GM19099 (cell line): Measurements from ENCODE around the gene ODC1.

Source experiments
- POLR2A ChIP-seq: IDR thresholded peaks from 3 replicates; pipeline ENCODE4 v1.6.1; 2011; ENCODE audit warnings: low read depth; ENCODE audit not compliant: insufficient read length; ENCODE audit errors: extremely low read depth

ODC1 gene

GRCh38 chr2:10481055-10481665 is 33.0 kb upstream of the ODC1 start:
- TF ChIP-seq POLR2A, result no peak

- no peak for TF ChIP-seq POLR2A
These were observed 32.3 kb upstream of the ODC1 start for GRCh38 chr2:10480359-10480949.

GRCh38 chr2:10478916-10479315 is 30.8 kb upstream of the ODC1 start:
- TF ChIP-seq POLR2A, result no peak

- no peak for TF ChIP-seq POLR2A
These were observed 30.1 kb upstream of the ODC1 start for GRCh38 chr2:10478298-10478625.

- no peak for TF ChIP-seq POLR2A
These were observed 29.5 kb upstream of the ODC1 start for GRCh38 chr2:10477443-10478297.

- TF ChIP-seq POLR2A, result no peak
These were observed 28.8 kb upstream of the ODC1 start for GRCh38 chr2:10476723-10477442.

GRCh38 chr2:10475811-10476660 is 27.9 kb upstream of the ODC1 start:
- no peak for TF ChIP-seq POLR2A

- no peak for TF ChIP-seq POLR2A
These were observed 27.1 kb upstream of the ODC1 start for GRCh38 chr2:10475221-10475722.

- no peak for TF ChIP-seq POLR2A
These were observed 25.1 kb upstream of the ODC1 start for GRCh38 chr2:10473121-10473756.

GRCh38 chr2:10471955-10472354 is 23.8 kb upstream of the ODC1 start:
- no peak for TF ChIP-seq POLR2A

GRCh38 chr2:10471046-10471571 is 23.0 kb upstream of the ODC1 start:
- TF ChIP-seq POLR2A, result no peak

- TF ChIP-seq POLR2A, result no peak
These were observed 22.0 kb upstream of the ODC1 start for GRCh38 chr2:10469955-10470608.

- no peak for TF ChIP-seq POLR2A
These were observed 21.2 kb upstream of the ODC1 start for GRCh38 chr2:10469301-10469700.
